CD14-positive monocyte (primary cell): ENCODE measurements around the gene SLC12A2. TPM values are rescaled to one million over a fixed set of nuclear protein-coding genes. Genes with fewer than 3 reads are reported as not detected.

Experiments used
- DNase-seq, 3 donors: peaks; one replicate each; pipeline ENCODE4 v3.0.0-alpha.2; 2011 to 2022
- H2AFZ ChIP-seq: 2 replicates; pipeline ENCODE4 v1.6.0; 2012; ENCODE audit warnings: mild to moderate bottlenecking, low read depth, low read length, inconsistent platforms; ENCODE audit not compliant: insufficient read depth, poor library complexity, severe bottlenecking
- H3K27ac ChIP-seq, 2 donors: 1 replicate in 1 of 2; 2 replicates in 1 of 2; pipeline ENCODE4 v1.5.1; 2012 to 2013; ENCODE audit warnings: low read length in 2 of 2, control low read depth in 1 of 2, inconsistent platforms in 1 of 2, low read depth in 1 of 2, mild to moderate bottlenecking in 1 of 2
- H3K27me3 ChIP-seq, 2 donors: one replicate each; pipeline versions ENCODE4 v1.6.0 to v1.6.1; 2011 to 2013; ENCODE audit warnings: low read length in 2 of 2; ENCODE audit not compliant: control insufficient read depth in 2 of 2, insufficient read depth in 2 of 2
- H3K36me3 ChIP-seq, 2 donors: replicated peaks in 1 of 2; 1 replicate in 1 of 2; 2 replicates in 1 of 2; pipeline versions ENCODE4 v1.5.1 to v1.6.1; 2012 to 2013; ENCODE audit warnings: low read length in 2 of 2, control low read depth in 1 of 2, inconsistent platforms in 1 of 2, mild to moderate bottlenecking in 1 of 2; ENCODE audit not compliant: insufficient read depth in 2 of 2, control insufficient read depth in 1 of 2
- H3K4me1 ChIP-seq, 2 donors: 1 replicate in 1 of 2; 2 replicates in 1 of 2; pipeline versions ENCODE4 v1.5.1 to v1.6.1; 2012 to 2013; ENCODE audit warnings: low read length in 2 of 2, control low read depth in 1 of 2, inconsistent platforms in 1 of 2, mild to moderate bottlenecking in 1 of 2, moderate library complexity in 1 of 2; ENCODE audit not compliant: insufficient read depth in 2 of 2, control insufficient read depth in 1 of 2
- H3K4me2 ChIP-seq: replicated peaks from 2 replicates; pipeline ENCODE3; 2012; ENCODE audit warnings: low read length, moderate library complexity, mild to moderate bottlenecking; ENCODE audit not compliant: poor library complexity, severe bottlenecking; ENCODE audit errors: extremely low read depth
- H3K4me3 ChIP-seq, 3 experiments: fragments of 200-600 bp in 1 of 3; sonication (generic) in 1 of 3; replicated peaks in 1 of 3; 1 replicate in 2 of 3; 2 replicates in 1 of 3; pipeline ENCODE4 v1.5.1; 2011 to 2013; ENCODE audit warnings: low read length in 3 of 3, mild to moderate bottlenecking in 3 of 3, control low read depth in 2 of 3, low read depth in 2 of 3, inconsistent platforms in 1 of 3, moderate library complexity in 1 of 3
- H3K79me2 ChIP-seq: 2 replicates; pipeline ENCODE4 v1.6.0; 2012; ENCODE audit warnings: mild to moderate bottlenecking, control low read depth, inconsistent platforms, low read length, moderate library complexity; ENCODE audit not compliant: insufficient read depth
- H3K9ac ChIP-seq: 2 replicates; pipeline ENCODE4 v1.6.0; 2017; ENCODE audit warnings: low read length, mild to moderate bottlenecking; ENCODE audit not compliant: insufficient read depth, poor library complexity, severe bottlenecking
- H3K9me3 ChIP-seq, 2 donors: replicated peaks in 1 of 2; 1 replicate in 1 of 2; 2 replicates in 1 of 2; pipeline versions ENCODE4 v1.5.1 to v1.6.1; 2012 to 2013; ENCODE audit warnings: low read length in 2 of 2, control low read depth in 1 of 2; ENCODE audit not compliant: control insufficient read depth in 1 of 2, insufficient read depth in 1 of 2
- H4K20me1 ChIP-seq: 2 replicates; pipeline ENCODE4 v1.6.0; 2012; ENCODE audit warnings: mild to moderate bottlenecking, low read length, control low read depth, moderate library complexity; ENCODE audit not compliant: insufficient read depth
- H3K27ac Mint-ChIP-seq, 7 donors: one replicate each; pipeline ENCODE4 v1.8.0; 2020; ENCODE audit warnings: mild to moderate bottlenecking in 7 of 7, mixed read lengths in 7 of 7, moderate library complexity in 6 of 7, inconsistent platforms in 2 of 7
- H3K27me3 Mint-ChIP-seq, 3 donors: one replicate each; pipeline ENCODE4 v1.8.0; 2021 to 2022; ENCODE audit warnings: low read depth in 3 of 3, mild to moderate bottlenecking in 3 of 3, mixed read lengths in 3 of 3, moderate library complexity in 3 of 3, inconsistent platforms in 1 of 3
- H3K36me3 Mint-ChIP-seq, 2 donors: one replicate each; pipeline ENCODE4 v1.8.0; 2020; ENCODE audit warnings: mixed read lengths in 2 of 2, inconsistent platforms in 1 of 2, mild to moderate bottlenecking in 1 of 2
- H3K4me1 Mint-ChIP-seq: one replicate; pipeline ENCODE4 v1.8.0; 2020; ENCODE audit warnings: mild to moderate bottlenecking, mixed read lengths
- H3K4me3 Mint-ChIP-seq, 2 donors: one replicate each; pipeline ENCODE4 v1.8.0; 2020; ENCODE audit warnings: mild to moderate bottlenecking in 2 of 2, mixed read lengths in 2 of 2, moderate library complexity in 1 of 2
- H3K9me3 Mint-ChIP-seq, 7 donors: one replicate each; pipeline ENCODE4 v1.8.0; 2020 to 2022; ENCODE audit warnings: mixed read lengths in 7 of 7, mild to moderate bottlenecking in 6 of 7, moderate library complexity in 6 of 7, inconsistent platforms in 2 of 7
- CTCF ChIP-seq: fragments of 200-600 bp; IDR thresholded peaks from one replicate; pipeline ENCODE4 v1.8.0; 2022; ENCODE audit warnings: antibody characterized with exemption, mild to moderate bottlenecking
- WGBS: methylation state at CpG from one replicate; pipeline ENCODE4 v1.1.5; 2013; ENCODE audit warnings: missing lambda C conversion rate; ENCODE audit not compliant: insufficient coverage; 5-methylcytosine and 5-hydroxymethylcytosine counted together
- intact Hi-C, 2 donors: fragments of 100-400 bp; cut with micrococcal nuclease; formaldehyde crosslinking; loops; one replicate each; pipeline versions ENCODE4 v1.15.0 to v1.15.1; 2023
- polyA plus RNA-seq, 3 donors: library from polyadenylated mRNA; depleted of rRNA in 1 of 3; unstranded in 2 of 3; stranded (reverse) in 1 of 3; fragments of 300-500 nt in 2 of 3; fragments of >200 nt in 1 of 3; fragmentation: Illumina TruSeq in 2 of 3; gene quantifications; 1 replicate in 2 of 3; 2 replicates in 1 of 3; pipeline ENCODE4 v1.2.3, GENCODE V29; 2012 to 2021

SLC12A2 gene
- polyA plus RNA-seq, 3 donors: 1.0 to 1.2 (median 1.0) TPM

GRCh38 chr5:128123936-128124335, 40.4 kb downstream of the SLC12A2 start:
- no peak overlapping the region for H3K9ac ChIP-seq
- no peaks in the 10 kb centered on the region for H3K4me1 Mint-ChIP-seq
- no peaks in the 10 kb centered on the region for H4K20me1 ChIP-seq
- no peak overlapping the region for H2AFZ ChIP-seq
- no peak overlapping the region for H3K4me2 ChIP-seq
- no peaks in the 10 kb centered on the region for H3K36me3 Mint-ChIP-seq
- H3K9me3 ChIP-seq: no peaks in the 10 kb centered on the region
- no peak overlapping the region for H3K4me3 Mint-ChIP-seq
- intact Hi-C loops: no loop called here
- no peak overlapping the region for H3K27ac ChIP-seq
- peaks cover 0 to 5% (median 1%) of the 10 kb centered on the region in 7 donors for H3K9me3 Mint-ChIP-seq
- DNase-seq: no peak
- no peaks in the 10 kb centered on the region for H3K4me1 ChIP-seq
- TF ChIP-seq CTCF: no peak
- no peaks in the 10 kb centered on the region for H3K36me3 ChIP-seq
- H3K79me2 ChIP-seq: no peaks in the 10 kb centered on the region
- no CpG with 5 or more reads among the region's 1 CpG for WGBS
- no peaks in the 10 kb centered on the region for H3K27me3 Mint-ChIP-seq
- no peak overlapping the region for H3K27ac Mint-ChIP-seq
- H3K27me3 ChIP-seq: no peaks in the 10 kb centered on the region
- H3K4me3 ChIP-seq: no peak overlapping the region

DNA sequence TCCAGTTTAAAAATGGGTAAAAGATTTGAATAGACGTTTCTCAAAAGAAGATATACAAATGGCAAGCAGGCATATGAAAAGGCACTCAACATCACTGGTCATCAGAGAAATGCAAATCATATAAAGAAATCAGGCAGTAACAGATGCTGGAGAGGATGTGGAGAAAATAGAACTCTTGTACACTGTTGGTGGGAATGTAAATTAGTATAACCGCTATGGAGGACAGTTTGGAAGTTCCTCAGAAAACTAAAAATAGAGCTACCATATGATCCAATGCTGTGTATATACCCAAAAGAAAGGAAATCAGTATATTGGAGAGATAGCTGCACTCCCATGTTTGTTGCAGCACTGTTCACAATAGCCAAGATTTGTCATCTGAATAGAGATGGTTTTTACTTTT, 42.7 kb downstream of the SLC12A2 start:
- Histone ChIP-seq H2AFZ (no peak overlapping the region), H3K4me1 (no peaks in the 10 kb centered on the region), H3K27me3 (no peaks in the 10 kb centered on the region), H3K79me2 (no peaks in the 10 kb centered on the region), H3K4me3 (no peak overlapping the region), H3K9me3 (no peaks in the 10 kb centered on the region), H3K4me2 (no peak overlapping the region), H3K27ac (no peak overlapping the region), H3K9ac (no peak overlapping the region), H3K36me3 (no peaks in the 10 kb centered on the region), H4K20me1 (no peaks in the 10 kb centered on the region)
- DNase-seq: no peak
- Mint-ChIP-seq H3K4me1 (no peaks in the 10 kb centered on the region), H3K27me3 (no peaks in the 10 kb centered on the region), H3K4me3 (no peak overlapping the region), H3K36me3 (peaks cover 3 to 5% of the 10 kb centered on the region in 2 donors), H3K9me3 (peaks cover 0 to 4% (median 2%) of the 10 kb centered on the region in 7 donors), H3K27ac (no peak overlapping the region)
- no peak for TF ChIP-seq CTCF
- no CpG with 5 or more reads among the region's 2 CpGs for WGBS
- intact Hi-C loops: no loop called here
